Spleen (tissue), 13 donors: ENCODE measurements around the gene OR5W2. TPM values are rescaled to one million over a fixed set of nuclear protein-coding genes. Genes with fewer than 3 reads are reported as not detected.

ENCODE experiments used
- DNase-seq: peaks from one replicate; pipeline ENCODE4 v3.0.0-alpha.2; 2020
- H3K27ac ChIP-seq, 8 donors: fragments of 200-600 bp; sonication (generic) in 7 of 8; 1 replicate in 4 of 8; 2 replicates in 4 of 8; pipeline versions ENCODE4 v1.5.0 to v1.8.0; 2016 to 2021; ENCODE audit warnings: inconsistent platforms in 4 of 8, mild to moderate bottlenecking in 4 of 8, moderate library complexity in 1 of 8
- H3K27me3 ChIP-seq, 7 donors: fragments of 200-600 bp; sonication (generic) in 6 of 7; replicated peaks in 1 of 7; 1 replicate in 4 of 7; 2 replicates in 3 of 7; pipeline versions ENCODE4 v1.5.0 to v1.8.0; 2016 to 2021; ENCODE audit warnings: inconsistent platforms in 3 of 7, mild to moderate bottlenecking in 1 of 7
- H3K36me3 ChIP-seq, 6 donors: fragments of 200-600 bp; sonication (generic) in 5 of 6; 1 replicate in 4 of 6; 2 replicates in 2 of 6; pipeline versions ENCODE4 v1.5.0 to v1.8.0; 2016 to 2021; ENCODE audit warnings: inconsistent platforms in 2 of 6
- H3K4me1 ChIP-seq, 6 donors: fragments of 200-600 bp; sonication (generic) in 5 of 6; 1 replicate in 3 of 6; 2 replicates in 3 of 6; pipeline versions ENCODE4 v1.5.0 to v1.8.0; 2016 to 2021; ENCODE audit warnings: inconsistent platforms in 3 of 6
- H3K4me3 ChIP-seq, 8 donors: fragments of 200-600 bp; sonication (generic) in 7 of 8; 1 replicate in 4 of 8; 2 replicates in 4 of 8; pipeline versions ENCODE4 v1.5.0 to v1.8.0; 2016 to 2021; ENCODE audit warnings: inconsistent platforms in 4 of 8, mild to moderate bottlenecking in 4 of 8, moderate library complexity in 2 of 8
- H3K9me3 ChIP-seq, 8 donors: fragments of 200-600 bp; sonication (generic) in 7 of 8; 1 replicate in 4 of 8; 2 replicates in 4 of 8; pipeline versions ENCODE4 v1.5.0 to v1.8.0; 2016 to 2021; ENCODE audit warnings: inconsistent platforms in 4 of 8
- POLR2A ChIP-seq, 3 donors: fragments of 450-650 bp; IDR thresholded peaks; one replicate each; pipeline ENCODE4 v1.5.1; 2017; ENCODE audit warnings: antibody characterized with exemption in 3 of 3, mild to moderate bottlenecking in 1 of 3
- POLR2AphosphoS5 ChIP-seq, 3 donors: sonication (generic); formaldehyde crosslinking; IDR thresholded peaks; one replicate each; pipeline ENCODE4 v1.5.1; 2017; ENCODE audit warnings: antibody characterized with exemption in 3 of 3
- WGBS, 5 donors: extraction: QIAGEN DNeasy Blood & Tissue Kit in 3 of 5; methylation state at CpG; one replicate each; pipeline versions ENCODE4 v1.1.5 to v1.1.7; 2013 to 2018; 5-methylcytosine and 5-hydroxymethylcytosine counted together
- intact Hi-C: fragments of 100-400 bp; cut with DNase I; formaldehyde crosslinking; loops from one replicate; pipeline ENCODE4 v1.15.0; 2023; ENCODE audit warnings: low total_unique reads
- long read RNA-seq, 2 donors: transcript quantifications; one replicate each; lab custom pipeline, GENCODE V29; 2026
- polyA plus RNA-seq, 3 donors: library from polyadenylated mRNA; stranded (reverse); fragments of 200-250 nt; gene quantifications; one replicate each; pipeline ENCODE4 v1.2.1, GENCODE V29; 2013
- total RNA-seq, 7 donors: library from RNA; depleted of rRNA in 3 of 7; stranded (reverse); fragments of >200 nt in 3 of 7; fragmentation: NEBNext Ultra II Directional in 4 of 7; extraction: Animal tissue kit (Norgen Biotek cat#: 25700) in 4 of 7; gene quantifications; one replicate each; pipeline versions ENCODE4 v1.1.0 to v1.2.1, GENCODE V29; 2016 to 2021
- TF ChIP-seq, protein P1 (sequence below), 11 experiments: fragments of 200-600 bp in 7 of 11; fragments of 450-650 bp in 4 of 11; sonication (generic) in 4 of 11; IDR thresholded peaks in 8 of 11; conservative IDR thresholded peaks in 3 of 11; 1 replicate in 7 of 11; 2 replicates in 4 of 11; pipeline versions ENCODE4 v1.4.0 to v1.8.0; 2016 to 2021; ENCODE audit warnings: antibody characterized with exemption in 11 of 11, inconsistent platforms in 4 of 11, mild to moderate bottlenecking in 1 of 11
- donor health status: healthy with polysubstance abuse.
- donor health status: DM: no; HTN: no; CAD: no; lungs with moderate emphysema.
- donor health status: DM: no; HTN: no; CAD: no.
- donor health status: Bipolar disorder and iron deficiency.
- donor health status: healthy.
- donor health status: DM: no; HTN: no; CAD: no.
- donor health status: DM: yes; HTN: yes; CAD: no.

Gene OR5W2
- total RNA-seq (not detected), polyA plus RNA-seq (not detected)
- long read RNA-seq, donor 1, result 0 reads
- long read RNA-seq, donor 2, result 0 reads

DNA sequence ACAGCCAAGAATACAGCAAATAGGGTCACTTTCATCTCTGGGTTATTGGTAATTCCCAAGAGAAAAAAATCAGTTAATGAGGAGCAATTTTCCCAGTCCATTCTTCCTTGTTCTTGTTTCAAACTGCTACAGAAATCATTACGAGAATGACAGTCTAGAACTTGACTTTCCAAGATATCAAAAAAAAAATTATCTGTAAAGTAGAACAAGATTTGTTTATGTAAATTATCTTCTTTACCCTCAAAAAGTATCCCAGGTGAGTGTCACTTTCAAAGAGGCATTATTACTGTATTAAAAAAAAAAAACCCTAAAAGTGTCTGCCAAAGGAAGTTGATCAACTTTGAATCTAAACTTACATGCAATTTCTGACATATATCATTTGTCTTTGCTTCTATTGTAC is at the start of gene OR5W2:
Gene OR5W2, minus strand, starts transcription at position 101 of the 400 bp plus-strand sequence. Its CDS starts 0 bp downstream, at position 101.
- TF ChIP-seq POLR2AphosphoS5 (IDR thresholded peaks at IDR 0.05) (no peak), POLR2A (IDR thresholded peaks at IDR 0.05) (no peak)
- TF ChIP-seq, protein P1, sequence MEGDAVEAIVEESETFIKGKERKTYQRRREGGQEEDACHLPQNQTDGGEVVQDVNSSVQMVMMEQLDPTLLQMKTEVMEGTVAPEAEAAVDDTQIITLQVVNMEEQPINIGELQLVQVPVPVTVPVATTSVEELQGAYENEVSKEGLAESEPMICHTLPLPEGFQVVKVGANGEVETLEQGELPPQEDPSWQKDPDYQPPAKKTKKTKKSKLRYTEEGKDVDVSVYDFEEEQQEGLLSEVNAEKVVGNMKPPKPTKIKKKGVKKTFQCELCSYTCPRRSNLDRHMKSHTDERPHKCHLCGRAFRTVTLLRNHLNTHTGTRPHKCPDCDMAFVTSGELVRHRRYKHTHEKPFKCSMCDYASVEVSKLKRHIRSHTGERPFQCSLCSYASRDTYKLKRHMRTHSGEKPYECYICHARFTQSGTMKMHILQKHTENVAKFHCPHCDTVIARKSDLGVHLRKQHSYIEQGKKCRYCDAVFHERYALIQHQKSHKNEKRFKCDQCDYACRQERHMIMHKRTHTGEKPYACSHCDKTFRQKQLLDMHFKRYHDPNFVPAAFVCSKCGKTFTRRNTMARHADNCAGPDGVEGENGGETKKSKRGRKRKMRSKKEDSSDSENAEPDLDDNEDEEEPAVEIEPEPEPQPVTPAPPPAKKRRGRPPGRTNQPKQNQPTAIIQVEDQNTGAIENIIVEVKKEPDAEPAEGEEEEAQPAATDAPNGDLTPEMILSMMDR (IDR thresholded peaks at IDR 0.05 in 8 of 11, conservative IDR thresholded peaks at IDR 0.05 in 3 of 11), result no peak
- H3K36me3 ChIP-seq, result no peaks in the 10 kb centered on the region
- no peak within 1 kb of the TSS for H3K27ac ChIP-seq
- intact Hi-C loops, result no loop called here
- peaks cover 0 to 5% (median 2%) of the 10 kb centered on the region in 8 donors for H3K9me3 ChIP-seq
- WGBS, 5 donors, result 38 to 80% (median 73%) methylated on average over 1 of the region's 1 CpG
- no peak within 1 kb of the TSS for H3K4me3 ChIP-seq
- no peaks in the 10 kb centered on the region for H3K4me1 ChIP-seq
- DNase-seq, result no peak
- H3K27me3 ChIP-seq, result no peaks in the 10 kb centered on the region

DNA sequence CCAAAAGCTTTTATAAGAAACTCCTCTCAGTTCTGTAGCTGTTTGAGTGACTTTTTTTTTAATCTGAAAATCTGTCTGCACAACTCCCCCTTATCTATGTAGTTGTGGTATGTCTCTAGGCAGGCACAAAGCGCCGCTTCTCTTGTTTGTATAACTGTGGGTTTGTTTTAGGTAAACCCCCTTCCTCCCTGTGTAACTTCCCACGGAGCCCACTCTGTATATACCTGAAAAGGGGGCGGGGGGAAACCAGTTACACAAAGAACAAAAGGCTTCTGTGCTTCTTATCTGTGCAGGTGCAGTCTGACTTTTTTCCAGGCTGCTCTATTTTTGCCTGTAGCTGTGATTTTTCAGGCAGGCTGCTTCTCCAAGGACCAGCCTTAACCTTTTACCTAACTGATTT is 42.1 kb upstream of the OR5W2 start:
- H3K27ac ChIP-seq, result no peak overlapping the region
- intact Hi-C loops, result no loop called here
- H3K9me3 ChIP-seq, result peaks cover 0 to 3% (median 0%) of the 10 kb centered on the region in 8 donors
- no peaks in the 10 kb centered on the region for H3K27me3 ChIP-seq
- H3K4me3 ChIP-seq, result no peak overlapping the region
- H3K36me3 ChIP-seq, result no peaks in the 10 kb centered on the region
- WGBS, 5 donors, result 67 to 79% (median 76%) methylated on average over 4 of the region's 4 CpGs
- no peaks in the 10 kb centered on the region for H3K4me1 ChIP-seq
- DNase-seq, result no peak
- TF ChIP-seq POLR2AphosphoS5 (IDR thresholded peaks at IDR 0.05) (no peak), POLR2A (IDR thresholded peaks at IDR 0.05) (no peak)
- TF ChIP-seq, protein P1 (IDR thresholded peaks at IDR 0.05 in 8 of 11, conservative IDR thresholded peaks at IDR 0.05 in 3 of 11), result no peak

DNA sequence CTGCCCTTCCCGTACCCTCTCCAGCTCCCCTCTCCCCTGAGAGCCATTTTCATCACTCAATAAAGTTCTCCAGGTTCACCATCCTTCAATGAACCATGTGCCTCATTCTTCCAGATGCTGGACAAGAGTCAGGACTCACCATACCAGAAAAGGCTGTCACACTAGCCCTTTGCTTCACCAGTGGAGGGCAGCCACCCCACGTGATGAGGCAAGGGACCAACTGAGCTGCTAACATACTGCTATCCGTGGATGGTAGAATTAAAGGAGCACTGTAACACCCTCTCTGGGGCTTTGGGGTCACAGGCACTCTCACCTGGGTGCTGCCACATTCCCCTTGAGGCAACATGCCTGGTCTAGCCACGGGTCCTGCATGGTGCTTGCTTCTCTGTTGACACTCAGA is 34.9 kb upstream of the OR5W2 start:
- intact Hi-C loops, result no loop called here
- H3K4me3 ChIP-seq, result no peak overlapping the region
- no peaks in the 10 kb centered on the region for H3K4me1 ChIP-seq
- WGBS, 5 donors, result 38 to 78% (median 63%) methylated on average over 3 to 4 of the region's 4 CpGs
- no peaks in the 10 kb centered on the region for H3K36me3 ChIP-seq
- H3K27me3 ChIP-seq, result no peaks in the 10 kb centered on the region
- DNase-seq, result no peak
- no peaks in the 10 kb centered on the region for H3K9me3 ChIP-seq
- no peak overlapping the region for H3K27ac ChIP-seq
- TF ChIP-seq POLR2AphosphoS5 (IDR thresholded peaks at IDR 0.05), result no peak
- TF ChIP-seq, protein P1 (IDR thresholded peaks at IDR 0.05 in 8 of 11, conservative IDR thresholded peaks at IDR 0.05 in 3 of 11), result no peak
- no peak for TF ChIP-seq POLR2A (IDR thresholded peaks at IDR 0.05)

DNA sequence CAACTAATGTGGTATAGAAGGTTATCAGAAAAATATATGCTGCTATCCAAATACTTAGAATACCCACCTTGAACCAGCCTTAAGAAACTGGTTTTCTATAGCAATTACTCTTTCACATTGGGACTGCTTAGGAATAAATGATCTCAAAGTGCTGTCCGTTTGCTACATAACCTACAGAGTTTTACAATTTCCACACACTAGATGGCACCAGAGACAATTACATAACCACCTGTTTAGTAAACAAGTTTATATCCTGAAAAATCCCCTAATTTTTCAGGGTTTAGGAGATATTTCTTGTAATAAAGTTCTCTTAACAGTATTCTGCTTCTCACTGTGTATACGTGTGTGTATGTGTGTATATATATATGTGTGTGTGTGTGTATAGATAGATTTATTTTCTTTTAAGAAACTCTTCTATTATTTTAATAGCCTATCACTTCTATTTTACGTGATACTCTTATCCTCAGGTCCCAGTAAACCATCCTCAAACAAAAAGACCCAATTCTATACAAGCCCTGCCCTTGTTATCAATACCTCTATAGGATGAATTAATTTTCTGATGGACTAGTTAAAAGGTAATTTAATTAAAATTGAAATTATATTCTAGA is 28.5 kb upstream of the OR5W2 start:
- Histone ChIP-seq H3K36me3 (no peaks in the 10 kb centered on the region), H3K27me3 (no peaks in the 10 kb centered on the region), H3K4me1 (no peaks in the 10 kb centered on the region), H3K4me3 (no peak overlapping the region), H3K9me3 (no peaks in the 10 kb centered on the region), H3K27ac (no peak overlapping the region)
- DNase-seq, result no peak
- WGBS, 5 donors, result 1 to 25% (median 5%) methylated on average over 3 of the region's 3 CpGs
- TF ChIP-seq POLR2AphosphoS5 (IDR thresholded peaks at IDR 0.05), result no peak
- no peak for TF ChIP-seq POLR2A (IDR thresholded peaks at IDR 0.05)
- TF ChIP-seq, protein P1 (IDR thresholded peaks at IDR 0.05 in 8 of 11, conservative IDR thresholded peaks at IDR 0.05 in 3 of 11), result peak in 3 of 11 experiments; percentile 14 to 20 (median 18)
- intact Hi-C loops, result no loop called here
